ENCODE measurements around the gene ZSWIM4. TPM values are rescaled to one million over a fixed set of nuclear protein-coding genes. Genes with fewer than 3 reads are reported as not detected.

ZSWIM4 gene
- polyA plus RNA-seq, 1 donor from 2014 or later = 4.7 TPM

GRCh38 chr19:13872695-13873389 is 77.6 kb downstream of the ZSWIM4 start:
- no peaks in the 10 kb centered on the region for H3F3A ChIP-seq (ENCODE audit: insufficient read depth, low read length, poor library complexity, severe bottlenecking)
- H3K79me2 ChIP-seq (replicated peaks; ENCODE audit: insufficient read depth, low read length) = no peaks in the 10 kb centered on the region
- H4K20me1 ChIP-seq (ENCODE audit: insufficient read depth) = no peaks in the 10 kb centered on the region
- H3K9me3 ChIP-seq (ENCODE audit: low read length) = no peaks in the 10 kb centered on the region
- H2AFZ ChIP-seq (ENCODE audit: low read depth, low read length) = no peak overlapping the region
- no peaks in the 10 kb centered on the region for H3K9me2 ChIP-seq (ENCODE audit: insufficient read depth, low read length)
- no peaks in the 10 kb centered on the region for H3K36me3 ChIP-seq (ENCODE audit: insufficient read depth, low read length)
- H3K4me2 ChIP-seq (ENCODE audit: low read length) = no peak overlapping the region
- H3K27me3 ChIP-seq (ENCODE audit: insufficient read depth, low read depth, low read length) = no peaks in the 10 kb centered on the region
- no peak overlapping the region for H3K4me3 ChIP-seq (ENCODE audit: low read length)
- TF ChIP-seq CTCF (IDR thresholded peaks at IDR 0.05; ENCODE audit: poor library complexity, severe bottlenecking) (no peak), EZH2 (IDR thresholded peaks at IDR 0.05; ENCODE audit: borderline replicate concordance, insufficient read depth, low read length, poor library complexity, severe bottlenecking) (no peak), SMC3 (conservative IDR thresholded peaks at IDR 0.05; ENCODE audit: poor library complexity) (no peak), EP300 (conservative IDR thresholded peaks at IDR 0.05; ENCODE audit: poor library complexity, severe bottlenecking) (no peak), TAF1 (IDR thresholded peaks at IDR 0.05; ENCODE audit: low read depth) (no peak), MXI1 (conservative IDR thresholded peaks at IDR 0.05; ENCODE audit: poor library complexity, severe bottlenecking) (no peak), POLR2AphosphoS5 (IDR thresholded peaks at IDR 0.05) (no peak)
- TF ChIP-seq, protein P1, sequence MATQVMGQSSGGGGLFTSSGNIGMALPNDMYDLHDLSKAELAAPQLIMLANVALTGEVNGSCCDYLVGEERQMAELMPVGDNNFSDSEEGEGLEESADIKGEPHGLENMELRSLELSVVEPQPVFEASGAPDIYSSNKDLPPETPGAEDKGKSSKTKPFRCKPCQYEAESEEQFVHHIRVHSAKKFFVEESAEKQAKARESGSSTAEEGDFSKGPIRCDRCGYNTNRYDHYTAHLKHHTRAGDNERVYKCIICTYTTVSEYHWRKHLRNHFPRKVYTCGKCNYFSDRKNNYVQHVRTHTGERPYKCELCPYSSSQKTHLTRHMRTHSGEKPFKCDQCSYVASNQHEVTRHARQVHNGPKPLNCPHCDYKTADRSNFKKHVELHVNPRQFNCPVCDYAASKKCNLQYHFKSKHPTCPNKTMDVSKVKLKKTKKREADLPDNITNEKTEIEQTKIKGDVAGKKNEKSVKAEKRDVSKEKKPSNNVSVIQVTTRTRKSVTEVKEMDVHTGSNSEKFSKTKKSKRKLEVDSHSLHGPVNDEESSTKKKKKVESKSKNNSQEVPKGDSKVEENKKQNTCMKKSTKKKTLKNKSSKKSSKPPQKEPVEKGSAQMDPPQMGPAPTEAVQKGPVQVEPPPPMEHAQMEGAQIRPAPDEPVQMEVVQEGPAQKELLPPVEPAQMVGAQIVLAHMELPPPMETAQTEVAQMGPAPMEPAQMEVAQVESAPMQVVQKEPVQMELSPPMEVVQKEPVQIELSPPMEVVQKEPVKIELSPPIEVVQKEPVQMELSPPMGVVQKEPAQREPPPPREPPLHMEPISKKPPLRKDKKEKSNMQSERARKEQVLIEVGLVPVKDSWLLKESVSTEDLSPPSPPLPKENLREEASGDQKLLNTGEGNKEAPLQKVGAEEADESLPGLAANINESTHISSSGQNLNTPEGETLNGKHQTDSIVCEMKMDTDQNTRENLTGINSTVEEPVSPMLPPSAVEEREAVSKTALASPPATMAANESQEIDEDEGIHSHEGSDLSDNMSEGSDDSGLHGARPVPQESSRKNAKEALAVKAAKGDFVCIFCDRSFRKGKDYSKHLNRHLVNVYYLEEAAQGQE (IDR thresholded peaks at IDR 0.05; ENCODE audit: borderline replicate concordance) = no peak
- no peak overlapping the region for H3K27ac ChIP-seq (ENCODE audit: low read length)
- no peak overlapping the region for H3K9ac ChIP-seq (ENCODE audit: low read length)

GRCh38 chr19:13873834-13874515 is 78.7 kb downstream of the ZSWIM4 start:
- Histone ChIP-seq H3K4me3 (ENCODE audit: low read length) (no peak overlapping the region), H3K36me3 (ENCODE audit: insufficient read depth, low read length) (no peaks in the 10 kb centered on the region), H3K9ac (ENCODE audit: low read length) (no peak overlapping the region), H2AFZ (ENCODE audit: low read depth, low read length) (no peak overlapping the region), H3K27ac (ENCODE audit: low read length) (no peak overlapping the region), H4K20me1 (ENCODE audit: insufficient read depth) (no peaks in the 10 kb centered on the region), H3K27me3 (ENCODE audit: insufficient read depth, low read depth, low read length) (no peaks in the 10 kb centered on the region), H3K79me2 (replicated peaks; ENCODE audit: insufficient read depth, low read length) (no peaks in the 10 kb centered on the region), H3K9me2 (ENCODE audit: insufficient read depth, low read length) (no peaks in the 10 kb centered on the region), H3F3A (ENCODE audit: insufficient read depth, low read length, poor library complexity, severe bottlenecking) (no peaks in the 10 kb centered on the region), H3K9me3 (ENCODE audit: low read length) (no peaks in the 10 kb centered on the region), H3K4me2 (ENCODE audit: low read length) (no peak overlapping the region)
- TF ChIP-seq MXI1 (conservative IDR thresholded peaks at IDR 0.05; ENCODE audit: poor library complexity, severe bottlenecking) = no peak
- TF ChIP-seq, protein P1 (IDR thresholded peaks at IDR 0.05; ENCODE audit: borderline replicate concordance) = no peak
- no peak for TF ChIP-seq EZH2 (IDR thresholded peaks at IDR 0.05; ENCODE audit: borderline replicate concordance, insufficient read depth, low read length, poor library complexity, severe bottlenecking)
- no peak for TF ChIP-seq RAD21 (conservative IDR thresholded peaks at IDR 0.05)
- TF ChIP-seq TAF1 (IDR thresholded peaks at IDR 0.05; ENCODE audit: low read depth) = no peak
- TF ChIP-seq EP300 (conservative IDR thresholded peaks at IDR 0.05; ENCODE audit: poor library complexity, severe bottlenecking) = no peak
- no peak for TF ChIP-seq CTCF (IDR thresholded peaks at IDR 0.05; ENCODE audit: poor library complexity, severe bottlenecking)
- TF ChIP-seq SMC3 (conservative IDR thresholded peaks at IDR 0.05; ENCODE audit: poor library complexity) = no peak
- TF ChIP-seq POLR2AphosphoS5 (IDR thresholded peaks at IDR 0.05) = no peak

Data from neural cell (in vitro differentiated cells).